HEK293 (cell line): ENCODE data around the gene CAV2.

Experiments used
- BCL11A ChIP-seq: fragments of 450-650 bp; formaldehyde crosslinking; IDR thresholded peaks from 2 replicates; pipeline ENCODE4 v1.5.1; 2016; ENCODE audit warnings: low read depth, missing biosample characterization, missing genetic modification characterization
- EGR2 ChIP-seq: fragments of 450-650 bp; formaldehyde crosslinking; IDR thresholded peaks from 2 replicates; pipeline ENCODE4 v1.5.1; 2016; ENCODE audit warnings: low read depth, missing biosample characterization, missing genetic modification characterization
- PRDM1 ChIP-seq: fragments of 450-650 bp; formaldehyde crosslinking; IDR thresholded peaks from 2 replicates; pipeline ENCODE4; 2016; ENCODE audit warnings: missing biosample characterization, missing genetic modification characterization
- SETDB1 ChIP-seq: IDR thresholded peaks from one replicate; pipeline ENCODE4 v1.6.1; 2017; ENCODE audit warnings: mild to moderate bottlenecking, low read length, moderate library complexity, mixed read lengths; ENCODE audit not compliant: insufficient read length
- SP3 ChIP-seq: fragments of 450-650 bp; formaldehyde crosslinking; IDR thresholded peaks from 2 replicates; pipeline ENCODE4 v1.5.1; 2016; ENCODE audit warnings: missing biosample characterization, missing genetic modification characterization
- ZBTB48 ChIP-seq: fragments of 450-650 bp; formaldehyde crosslinking; IDR thresholded peaks from 2 replicates; pipeline ENCODE4 v1.5.1; 2016; ENCODE audit warnings: missing biosample characterization, missing genetic modification characterization
- ZBTB8A ChIP-seq: fragments of 450-650 bp; formaldehyde crosslinking; IDR thresholded peaks from 2 replicates; pipeline ENCODE4 v1.5.1; 2016; ENCODE audit warnings: missing biosample characterization, missing genetic modification characterization
- ZFHX2 ChIP-seq: fragments of 450-650 bp; formaldehyde crosslinking; conservative IDR thresholded peaks from 2 replicates; pipeline ENCODE4 v1.5.1; 2016; ENCODE audit warnings: missing biosample characterization, missing genetic modification characterization
- ZNF138 ChIP-seq: fragments of 450-650 bp; formaldehyde crosslinking; IDR thresholded peaks from 2 replicates; pipeline ENCODE4 v1.5.1; 2016; ENCODE audit warnings: missing biosample characterization, missing genetic modification characterization, borderline replicate concordance
- ZNF16 ChIP-seq: fragments of 450-650 bp; formaldehyde crosslinking; IDR thresholded peaks from 2 replicates; pipeline ENCODE4 v1.5.1; 2016; ENCODE audit warnings: low read depth, missing biosample characterization, missing genetic modification characterization
- ZNF184 ChIP-seq: fragments of 450-650 bp; IDR thresholded peaks from 2 replicates; pipeline ENCODE4 v1.5.1; 2018; ENCODE audit warnings: missing biosample characterization, mild to moderate bottlenecking, missing genetic modification characterization
- ZNF24 ChIP-seq: fragments of 450-650 bp; formaldehyde crosslinking; IDR thresholded peaks from 2 replicates; pipeline ENCODE4 v1.5.1; 2016; ENCODE audit warnings: missing biosample characterization, missing genetic modification characterization
- ZNF274 ChIP-seq, 2 experiments: fragments of 200-500 bp in 1 of 2; fragments of 450-650 bp in 1 of 2; sonication (Bioruptor generic) in 1 of 2; formaldehyde crosslinking in 1 of 2; IDR thresholded peaks; 2 replicates each; pipeline versions ENCODE4 v1.5.1 to v1.6.1; 2014 to 2016; ENCODE audit warnings: borderline replicate concordance in 1 of 2, inconsistent platforms in 1 of 2, low read length in 1 of 2, missing biosample characterization in 1 of 2, missing genetic modification characterization in 1 of 2
- ZNF311 ChIP-seq: fragments of 450-650 bp; formaldehyde crosslinking; IDR thresholded peaks from 2 replicates; pipeline ENCODE4 v1.5.1; 2017; ENCODE audit warnings: missing biosample characterization, missing genetic modification characterization, borderline replicate concordance
- ZNF48 ChIP-seq: fragments of 450-650 bp; formaldehyde crosslinking; IDR thresholded peaks from 2 replicates; pipeline ENCODE4 v1.5.1; 2016; ENCODE audit warnings: missing biosample characterization, missing genetic modification characterization
- ZNF529 ChIP-seq: fragments of 450-650 bp; formaldehyde crosslinking; IDR thresholded peaks from 2 replicates; pipeline ENCODE4 v1.5.1; 2017; ENCODE audit warnings: missing genetic modification characterization, missing biosample characterization; ENCODE audit not compliant: insufficient replicate concordance
- ZNF561 ChIP-seq: fragments of 450-650 bp; IDR thresholded peaks from 2 replicates; pipeline ENCODE4 v1.5.1; 2018; ENCODE audit warnings: missing biosample characterization, missing genetic modification characterization, borderline replicate concordance
- ZNF600 ChIP-seq: fragments of 450-650 bp; formaldehyde crosslinking; IDR thresholded peaks from 2 replicates; pipeline ENCODE4 v1.5.1; 2016; ENCODE audit warnings: missing biosample characterization, missing genetic modification characterization
- ZNF660 ChIP-seq: fragments of 450-650 bp; IDR thresholded peaks from 2 replicates; pipeline ENCODE4 v1.5.1; 2018; ENCODE audit warnings: missing biosample characterization, mild to moderate bottlenecking, missing genetic modification characterization
- ZNF76 ChIP-seq: fragments of 450-650 bp; formaldehyde crosslinking; IDR thresholded peaks from 2 replicates; pipeline ENCODE4; 2016; ENCODE audit warnings: low read depth, missing biosample characterization, missing genetic modification characterization, borderline replicate concordance
- ZNF777 ChIP-seq: fragments of 450-650 bp; formaldehyde crosslinking; IDR thresholded peaks from 2 replicates; pipeline ENCODE4 v1.5.1; 2017; ENCODE audit warnings: missing biosample characterization, missing genetic modification characterization, borderline replicate concordance
- ZNF843 ChIP-seq: fragments of 450-650 bp; formaldehyde crosslinking; IDR thresholded peaks from 2 replicates; pipeline ENCODE4 v1.5.1; 2016; ENCODE audit warnings: missing biosample characterization, missing genetic modification characterization
- ZSCAN16 ChIP-seq: fragments of 450-650 bp; formaldehyde crosslinking; IDR thresholded peaks from 2 replicates; pipeline ENCODE4 v1.5.1; 2016; ENCODE audit warnings: missing biosample characterization, missing genetic modification characterization
- TF ChIP-seq, protein P1 (sequence below): fragments of 450-650 bp; formaldehyde crosslinking; IDR thresholded peaks from 2 replicates; pipeline ENCODE4 v1.5.1; 2016; ENCODE audit warnings: missing biosample characterization, missing genetic modification characterization
- TF ChIP-seq, protein P2 (sequence below): fragments of 450-650 bp; formaldehyde crosslinking; IDR thresholded peaks from 2 replicates; pipeline ENCODE4 v1.5.1; 2016; ENCODE audit warnings: missing biosample characterization, missing genetic modification characterization
- TF ChIP-seq, protein P3 (sequence below): fragments of 450-650 bp; formaldehyde crosslinking; conservative IDR thresholded peaks from 2 replicates; pipeline ENCODE4 v1.5.1; 2016; ENCODE audit warnings: low read depth, missing biosample characterization, missing genetic modification characterization
- TF ChIP-seq, protein P4 (sequence below): fragments of 450-650 bp; formaldehyde crosslinking; IDR thresholded peaks from 2 replicates; pipeline ENCODE4 v1.5.1; 2016; ENCODE audit warnings: missing biosample characterization, missing genetic modification characterization, low read depth
- TF ChIP-seq, protein P5 (sequence below): fragments of 450-650 bp; formaldehyde crosslinking; IDR thresholded peaks from 2 replicates; pipeline ENCODE4 v1.5.1; 2016; ENCODE audit warnings: missing biosample characterization, missing genetic modification characterization

The CAV2 gene

DNA sequence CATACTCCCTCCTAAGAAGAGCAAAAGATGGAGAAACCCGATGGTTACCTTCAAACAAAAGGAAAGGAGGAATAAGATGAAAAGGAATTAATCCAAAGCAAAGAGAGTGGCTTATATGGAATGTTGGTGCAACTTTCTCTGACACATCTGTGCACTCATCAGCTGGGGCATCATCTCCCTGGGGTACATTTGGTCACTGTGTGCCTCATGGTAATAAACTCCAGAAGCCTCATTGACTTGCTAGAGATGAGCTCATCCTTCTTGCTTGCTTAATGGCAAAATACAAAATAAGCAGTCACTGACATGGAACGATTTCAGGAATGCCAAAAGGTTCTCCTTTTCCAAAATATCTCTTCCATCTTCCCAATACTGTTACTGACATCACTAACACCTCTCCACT lies 47.8 kb downstream of the CAV2 start (continued):
- TF ChIP-seq ZNF660 (tag by site-specific recombination) (peak; percentile 100), ZNF274 (IDR thresholded peaks at IDR 0.05; ENCODE audit: low read length) (no peak), ZNF274 (tag by site-specific recombination; IDR thresholded peaks at IDR 0.05; ENCODE audit: borderline replicate concordance) (no peak), EGR2 (tag by site-specific recombination) (no peak), ZNF561 (tag by site-specific recombination) (no peak), ZNF184 (peak; percentile 83; the same call in 1 of the 2 replicates), ZNF311 (tag by site-specific recombination) (no peak), ZNF76 (tag by site-specific recombination) (0 out of 2 replicates have a peak, but pooled peaks have one; percentile 35), ZBTB8A (tag by site-specific recombination) (no peak), ZNF24 (tag by site-specific recombination) (peak; percentile 48), ZNF48 (tag by site-specific recombination) (no peak), PRDM1 (tag by site-specific recombination) (peak; percentile 66), ZNF138 (no peak), ZSCAN16 (tag by site-specific recombination) (no peak), ZBTB48 (tag by site-specific recombination) (no peak), ZNF843 (tag by site-specific recombination) (peak; percentile 72), SP3 (tag by site-specific recombination) (peak; percentile 26; the same call in 1 of the 2 replicates), BCL11A (tag by site-specific recombination) (0 out of 2 replicates have a peak, but pooled peaks have one; percentile 54), ZNF16 (tag by site-specific recombination) (no peak), ZFHX2 (no peak), SETDB1 (no peak), ZNF600 (peak; percentile 55; the same call in 1 of the 2 replicates), ZNF529 (no peak), ZNF777 (tag by site-specific recombination) (no peak)
- TF ChIP-seq, protein P1, sequence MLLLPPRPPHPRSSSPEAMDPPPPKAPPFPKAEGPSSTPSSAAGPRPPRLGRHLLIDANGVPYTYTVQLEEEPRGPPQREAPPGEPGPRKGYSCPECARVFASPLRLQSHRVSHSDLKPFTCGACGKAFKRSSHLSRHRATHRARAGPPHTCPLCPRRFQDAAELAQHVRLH (tag by site-specific recombination): no peak
- TF ChIP-seq, protein P2, sequence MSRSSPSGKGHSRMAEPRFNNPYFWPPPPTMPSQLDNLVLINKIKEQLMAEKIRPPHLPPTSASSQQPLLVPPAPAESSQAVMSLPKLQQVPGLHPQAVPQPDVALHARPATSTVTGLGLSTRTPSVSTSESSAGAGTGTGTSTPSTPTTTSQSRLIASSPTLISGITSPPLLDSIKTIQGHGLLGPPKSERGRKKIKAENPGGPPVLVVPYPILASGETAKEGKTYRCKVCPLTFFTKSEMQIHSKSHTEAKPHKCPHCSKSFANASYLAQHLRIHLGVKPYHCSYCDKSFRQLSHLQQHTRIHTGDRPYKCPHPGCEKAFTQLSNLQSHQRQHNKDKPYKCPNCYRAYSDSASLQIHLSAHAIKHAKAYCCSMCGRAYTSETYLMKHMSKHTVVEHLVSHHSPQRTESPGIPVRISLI: no peak
- TF ChIP-seq, protein P3, sequence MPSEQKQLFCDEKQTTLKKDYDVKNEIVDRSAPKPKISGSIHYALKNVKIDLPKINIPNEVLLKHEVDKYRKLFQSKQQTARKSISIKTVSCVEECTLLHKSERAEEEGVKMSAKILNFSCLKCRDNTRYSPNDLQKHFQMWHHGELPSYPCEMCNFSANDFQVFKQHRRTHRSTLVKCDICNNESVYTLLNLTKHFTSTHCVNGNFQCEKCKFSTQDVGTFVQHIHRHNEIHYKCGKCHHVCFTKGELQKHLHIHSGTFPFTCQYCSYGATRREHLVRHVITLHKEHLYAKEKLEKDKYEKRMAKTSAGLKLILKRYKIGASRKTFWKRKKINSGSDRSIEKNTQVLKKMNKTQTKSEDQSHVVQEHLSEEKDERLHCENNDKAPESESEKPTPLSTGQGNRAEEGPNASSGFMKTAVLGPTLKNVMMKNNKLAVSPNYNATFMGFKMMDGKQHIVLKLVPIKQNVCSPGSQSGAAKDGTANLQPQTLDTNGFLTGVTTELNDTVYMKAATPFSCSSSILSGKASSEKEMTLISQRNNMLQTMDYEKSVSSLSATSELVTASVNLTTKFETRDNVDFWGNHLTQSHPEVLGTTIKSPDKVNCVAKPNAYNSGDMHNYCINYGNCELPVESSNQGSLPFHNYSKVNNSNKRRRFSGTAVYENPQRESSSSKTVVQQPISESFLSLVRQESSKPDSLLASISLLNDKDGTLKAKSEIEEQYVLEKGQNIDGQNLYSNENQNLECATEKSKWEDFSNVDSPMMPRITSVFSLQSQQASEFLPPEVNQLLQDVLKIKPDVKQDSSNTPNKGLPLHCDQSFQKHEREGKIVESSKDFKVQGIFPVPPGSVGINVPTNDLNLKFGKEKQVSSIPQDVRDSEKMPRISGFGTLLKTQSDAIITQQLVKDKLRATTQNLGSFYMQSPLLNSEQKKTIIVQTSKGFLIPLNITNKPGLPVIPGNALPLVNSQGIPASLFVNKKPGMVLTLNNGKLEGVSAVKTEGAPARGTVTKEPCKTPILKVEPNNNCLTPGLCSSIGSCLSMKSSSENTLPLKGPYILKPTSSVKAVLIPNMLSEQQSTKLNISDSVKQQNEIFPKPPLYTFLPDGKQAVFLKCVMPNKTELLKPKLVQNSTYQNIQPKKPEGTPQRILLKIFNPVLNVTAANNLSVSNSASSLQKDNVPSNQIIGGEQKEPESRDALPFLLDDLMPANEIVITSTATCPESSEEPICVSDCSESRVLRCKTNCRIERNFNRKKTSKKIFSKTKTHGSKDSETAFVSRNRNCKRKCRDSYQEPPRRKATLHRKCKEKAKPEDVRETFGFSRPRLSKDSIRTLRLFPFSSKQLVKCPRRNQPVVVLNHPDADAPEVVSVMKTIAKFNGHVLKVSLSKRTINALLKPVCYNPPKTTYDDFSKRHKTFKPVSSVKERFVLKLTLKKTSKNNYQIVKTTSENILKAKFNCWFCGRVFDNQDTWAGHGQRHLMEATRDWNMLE: peak; percentile 58
- TF ChIP-seq, protein P4, sequence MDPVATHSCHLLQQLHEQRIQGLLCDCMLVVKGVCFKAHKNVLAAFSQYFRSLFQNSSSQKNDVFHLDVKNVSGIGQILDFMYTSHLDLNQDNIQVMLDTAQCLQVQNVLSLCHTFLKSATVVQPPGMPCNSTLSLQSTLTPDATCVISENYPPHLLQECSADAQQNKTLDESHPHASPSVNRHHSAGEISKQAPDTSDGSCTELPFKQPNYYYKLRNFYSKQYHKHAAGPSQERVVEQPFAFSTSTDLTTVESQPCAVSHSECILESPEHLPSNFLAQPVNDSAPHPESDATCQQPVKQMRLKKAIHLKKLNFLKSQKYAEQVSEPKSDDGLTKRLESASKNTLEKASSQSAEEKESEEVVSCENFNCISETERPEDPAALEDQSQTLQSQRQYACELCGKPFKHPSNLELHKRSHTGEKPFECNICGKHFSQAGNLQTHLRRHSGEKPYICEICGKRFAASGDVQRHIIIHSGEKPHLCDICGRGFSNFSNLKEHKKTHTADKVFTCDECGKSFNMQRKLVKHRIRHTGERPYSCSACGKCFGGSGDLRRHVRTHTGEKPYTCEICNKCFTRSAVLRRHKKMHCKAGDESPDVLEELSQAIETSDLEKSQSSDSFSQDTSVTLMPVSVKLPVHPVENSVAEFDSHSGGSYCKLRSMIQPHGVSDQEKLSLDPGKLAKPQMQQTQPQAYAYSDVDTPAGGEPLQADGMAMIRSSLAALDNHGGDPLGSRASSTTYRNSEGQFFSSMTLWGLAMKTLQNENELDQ (tag by site-specific recombination): no peak
- TF ChIP-seq, protein P5, sequence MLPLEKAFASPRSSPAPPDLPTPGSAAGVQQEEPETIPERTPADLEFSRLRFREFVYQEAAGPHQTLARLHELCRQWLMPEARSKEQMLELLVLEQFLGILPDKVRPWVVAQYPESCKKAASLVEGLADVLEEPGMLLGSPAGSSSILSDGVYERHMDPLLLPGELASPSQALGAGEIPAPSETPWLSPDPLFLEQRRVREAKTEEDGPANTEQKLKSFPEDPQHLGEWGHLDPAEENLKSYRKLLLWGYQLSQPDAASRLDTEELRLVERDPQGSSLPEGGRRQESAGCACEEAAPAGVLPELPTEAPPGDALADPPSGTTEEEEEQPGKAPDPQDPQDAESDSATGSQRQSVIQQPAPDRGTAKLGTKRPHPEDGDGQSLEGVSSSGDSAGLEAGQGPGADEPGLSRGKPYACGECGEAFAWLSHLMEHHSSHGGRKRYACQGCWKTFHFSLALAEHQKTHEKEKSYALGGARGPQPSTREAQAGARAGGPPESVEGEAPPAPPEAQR (tag by site-specific recombination): no peak
